ENCODE results near the gene VSTM4.

VSTM4 gene

DNA sequence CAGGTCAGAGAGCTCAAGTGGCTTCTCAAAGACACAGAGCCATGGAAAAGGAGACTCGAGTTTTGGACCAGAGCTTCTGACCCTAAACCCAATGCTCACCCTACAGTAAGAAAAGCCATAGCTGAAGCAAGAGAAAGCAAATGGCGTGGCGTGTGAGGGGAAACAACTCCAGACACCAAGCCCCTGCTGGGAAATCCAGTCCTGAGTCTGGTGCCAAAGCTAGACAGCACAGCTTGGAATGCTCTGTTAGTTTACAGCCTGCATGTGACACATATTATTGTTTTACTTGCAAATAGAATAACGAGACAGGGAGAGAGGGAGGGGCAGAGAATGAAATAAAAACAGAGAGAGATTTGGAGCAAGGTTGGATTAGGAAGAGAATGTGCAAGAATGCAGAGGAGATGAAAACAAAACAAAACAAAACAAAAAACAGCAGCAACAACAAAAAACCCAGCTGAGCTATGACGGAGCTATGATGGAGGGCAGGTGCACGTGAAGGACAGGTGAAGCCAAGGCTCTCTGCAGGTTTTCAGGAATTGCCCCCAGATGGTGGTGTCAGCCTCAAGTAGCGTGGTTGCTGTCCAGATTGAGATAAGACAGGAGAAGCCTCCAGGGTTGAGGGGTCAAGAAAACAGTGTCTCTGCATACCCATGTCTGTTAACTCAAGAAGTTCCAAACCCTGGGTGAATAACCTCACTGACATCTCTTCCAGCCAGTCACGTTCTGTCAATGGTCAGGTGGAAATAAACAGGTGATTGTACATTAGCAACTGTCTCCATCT, 105.9 kb downstream of the VSTM4 start:
- H3K36me3 Mint-ChIP-seq (ENCODE audit: low read depth) = no peaks in the 10 kb centered on the region
- no peaks in the 10 kb centered on the region for H3K9me3 Mint-ChIP-seq
- H3K4me1 Mint-ChIP-seq (ENCODE audit: low read depth) = peaks cover 44% of the 10 kb centered on the region
- H3K27me3 Mint-ChIP-seq = peaks cover 3% of the 10 kb centered on the region
- H3K4me3 Mint-ChIP-seq = no peak overlapping the region
- intact Hi-C loops (cut with micrococcal nuclease) = no loop called here
- H3K27ac Mint-ChIP-seq = no peak overlapping the region

DNA sequence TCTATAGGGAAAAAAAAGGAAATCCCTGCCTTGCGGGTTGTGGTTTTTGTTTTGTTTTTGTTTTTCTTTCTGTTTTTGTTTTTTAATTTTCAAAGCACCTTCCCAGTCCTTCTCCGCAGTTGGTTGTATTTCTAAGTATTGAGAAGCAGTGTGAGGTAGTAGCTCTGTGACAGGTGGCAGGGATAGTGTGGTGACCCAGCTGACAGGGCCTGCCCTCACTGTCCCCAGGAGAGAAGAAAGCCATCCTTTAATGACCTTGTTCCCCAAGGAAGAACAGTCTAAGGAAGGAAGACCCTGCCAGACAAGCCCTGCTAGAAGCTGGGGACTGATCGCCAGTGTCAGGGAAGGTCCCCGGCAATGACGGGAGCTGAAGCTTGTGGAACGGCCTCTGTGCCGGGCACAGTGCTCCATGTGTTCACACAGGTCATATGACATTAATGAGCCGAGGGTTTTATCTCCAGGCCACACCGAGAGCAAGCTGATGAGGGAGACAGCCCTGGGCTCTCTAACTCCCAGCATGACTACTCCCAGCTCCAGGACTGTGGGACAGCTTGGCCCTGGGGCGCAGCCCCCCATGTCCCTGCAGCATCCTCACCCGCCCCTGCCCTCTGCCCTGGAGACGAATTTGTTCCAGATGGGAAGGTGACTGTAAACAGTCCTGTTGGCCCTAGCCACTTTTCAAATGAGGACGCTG, 106.7 kb downstream of the VSTM4 start:
- H3K4me1 Mint-ChIP-seq (ENCODE audit: low read depth) = peaks cover 40% of the 10 kb centered on the region
- no peaks in the 10 kb centered on the region for H3K9me3 Mint-ChIP-seq
- peaks cover 3% of the 10 kb centered on the region for H3K27me3 Mint-ChIP-seq
- H3K4me3 Mint-ChIP-seq = no peak overlapping the region
- intact Hi-C loops (cut with micrococcal nuclease) = no loop called here
- peak overlapping the region; percentile 5 for H3K27ac Mint-ChIP-seq
- H3K36me3 Mint-ChIP-seq (ENCODE audit: low read depth) = no peaks in the 10 kb centered on the region

DNA sequence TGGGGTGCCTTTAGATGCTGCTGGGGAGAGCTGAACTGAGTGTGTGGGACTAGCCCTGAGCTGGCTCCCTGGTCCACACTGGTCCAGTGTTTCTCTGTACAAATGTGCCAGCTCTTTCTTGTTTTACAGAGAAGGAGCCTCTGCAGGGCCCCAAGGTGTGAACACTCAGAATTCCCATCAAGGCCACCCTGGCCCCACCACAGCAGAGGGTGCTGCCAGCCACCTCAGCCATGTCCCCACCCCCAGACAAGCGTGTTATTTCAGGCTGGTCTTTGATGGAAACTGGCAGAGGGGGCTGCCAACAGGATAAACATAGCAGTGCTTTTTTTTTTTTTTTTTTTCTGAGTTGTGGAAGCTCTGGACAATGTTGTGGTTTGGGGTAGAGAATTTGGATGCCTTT, 107.2 kb downstream of the VSTM4 start:
- H3K4me1 Mint-ChIP-seq (ENCODE audit: low read depth) = peaks cover 34% of the 10 kb centered on the region
- H3K27me3 Mint-ChIP-seq = peaks cover 2% of the 10 kb centered on the region
- no peaks in the 10 kb centered on the region for H3K36me3 Mint-ChIP-seq (ENCODE audit: low read depth)
- peak overlapping the region; percentile 5 for H3K27ac Mint-ChIP-seq
- no peak overlapping the region for H3K4me3 Mint-ChIP-seq
- intact Hi-C loops (cut with micrococcal nuclease) = no loop called here
- no peaks in the 10 kb centered on the region for H3K9me3 Mint-ChIP-seq

DNA sequence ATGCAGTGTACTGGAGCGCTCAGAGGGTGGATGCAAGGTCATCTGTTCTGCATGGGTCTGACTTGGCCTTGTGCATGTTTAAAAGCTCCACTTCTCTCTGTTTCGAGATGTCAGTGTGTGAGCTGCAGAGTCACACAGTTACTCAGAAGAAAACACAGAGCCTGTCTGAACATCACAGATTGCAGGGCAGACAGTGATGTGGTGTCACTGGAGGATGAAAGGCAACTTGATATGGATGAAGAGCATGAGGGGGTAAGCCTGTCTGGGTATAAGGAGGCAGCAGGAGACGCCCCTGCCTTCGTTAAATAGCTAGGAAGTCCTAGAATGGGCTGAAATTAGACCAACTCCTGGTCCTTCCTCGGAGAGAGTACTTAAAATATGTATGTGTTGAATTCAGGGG, 108.2 kb downstream of the VSTM4 start:
- Mint-ChIP-seq H3K9me3 (no peaks in the 10 kb centered on the region), H3K27ac (no peak overlapping the region), H3K4me1 (ENCODE audit: low read depth) (peaks cover 25% of the 10 kb centered on the region), H3K4me3 (no peak overlapping the region), H3K27me3 (peaks cover 2% of the 10 kb centered on the region), H3K36me3 (ENCODE audit: low read depth) (no peaks in the 10 kb centered on the region)
- intact Hi-C loops (cut with micrococcal nuclease) = no loop called here

DNA sequence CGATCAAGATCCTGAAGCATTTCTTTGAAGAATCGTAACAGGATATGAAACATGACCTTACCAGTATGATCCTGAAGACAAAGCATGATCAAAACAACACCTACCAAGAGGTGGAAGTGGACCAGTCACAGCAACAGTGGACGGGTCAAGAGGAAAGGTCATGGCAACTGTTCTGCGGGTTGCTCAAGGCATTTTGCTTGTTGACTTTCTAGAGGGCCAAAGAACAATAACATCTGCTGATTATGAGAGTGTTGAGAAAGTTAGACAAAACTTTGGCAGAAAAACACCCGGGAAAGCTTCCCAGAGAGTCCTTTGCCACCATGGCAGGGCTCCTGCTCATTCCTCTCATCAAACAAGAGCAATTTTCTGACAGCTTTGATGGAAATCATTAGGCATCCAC, 110.1 kb downstream of the VSTM4 start:
- H3K36me3 Mint-ChIP-seq (ENCODE audit: low read depth) = no peaks in the 10 kb centered on the region
- H3K4me3 Mint-ChIP-seq = no peak overlapping the region
- peaks cover 10% of the 10 kb centered on the region for H3K4me1 Mint-ChIP-seq (ENCODE audit: low read depth)
- no peaks in the 10 kb centered on the region for H3K9me3 Mint-ChIP-seq
- peaks cover 2% of the 10 kb centered on the region for H3K27me3 Mint-ChIP-seq
- no peak overlapping the region for H3K27ac Mint-ChIP-seq
- intact Hi-C loops (cut with micrococcal nuclease) = no loop called here

DNA sequence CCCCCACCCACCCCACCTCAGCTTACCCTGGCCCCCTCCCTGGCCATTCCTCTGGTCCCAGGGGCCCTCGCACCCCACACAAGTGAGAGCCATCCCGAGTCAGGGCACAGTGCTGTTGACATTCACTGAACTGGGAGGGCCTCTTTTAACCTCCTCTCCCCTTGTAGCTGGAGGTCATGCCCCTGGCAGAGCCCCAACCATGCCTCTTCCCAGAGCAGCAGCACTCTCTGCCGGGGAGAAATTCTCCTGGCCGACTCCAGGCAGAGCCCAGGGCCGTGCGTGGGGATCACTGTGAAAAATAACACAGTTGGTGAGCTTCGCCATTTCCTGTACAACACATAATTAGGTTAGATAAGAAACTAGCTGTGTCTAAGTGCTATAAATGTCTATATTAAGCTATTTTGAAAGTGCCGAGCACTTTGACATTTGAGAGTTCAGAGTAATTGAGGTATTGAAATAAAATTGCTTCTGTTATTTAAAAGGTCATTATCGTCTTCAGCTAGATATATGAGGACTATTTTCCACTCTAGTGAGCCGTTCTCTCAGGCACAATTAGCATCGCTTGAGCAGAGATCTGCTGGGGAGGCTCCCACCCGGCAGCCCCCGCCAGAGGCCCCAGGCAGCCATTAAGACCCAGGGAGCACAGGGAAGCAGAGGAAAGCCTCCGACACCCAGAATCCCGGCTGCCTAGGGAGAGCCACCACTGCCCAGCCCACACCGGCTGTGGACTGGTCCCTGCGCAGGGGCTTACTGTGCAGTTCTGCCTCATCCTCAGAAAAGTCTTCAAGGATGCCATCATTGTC, 113.3 kb downstream of the VSTM4 start:
- intact Hi-C loops (cut with micrococcal nuclease) = no loop called here
- Mint-ChIP-seq H3K4me3 (no peak overlapping the region), H3K9me3 (no peaks in the 10 kb centered on the region), H3K36me3 (ENCODE audit: low read depth) (no peaks in the 10 kb centered on the region), H3K27me3 (peaks cover 2% of the 10 kb centered on the region), H3K4me1 (ENCODE audit: low read depth) (no peaks in the 10 kb centered on the region), H3K27ac (no peak overlapping the region)

DNA sequence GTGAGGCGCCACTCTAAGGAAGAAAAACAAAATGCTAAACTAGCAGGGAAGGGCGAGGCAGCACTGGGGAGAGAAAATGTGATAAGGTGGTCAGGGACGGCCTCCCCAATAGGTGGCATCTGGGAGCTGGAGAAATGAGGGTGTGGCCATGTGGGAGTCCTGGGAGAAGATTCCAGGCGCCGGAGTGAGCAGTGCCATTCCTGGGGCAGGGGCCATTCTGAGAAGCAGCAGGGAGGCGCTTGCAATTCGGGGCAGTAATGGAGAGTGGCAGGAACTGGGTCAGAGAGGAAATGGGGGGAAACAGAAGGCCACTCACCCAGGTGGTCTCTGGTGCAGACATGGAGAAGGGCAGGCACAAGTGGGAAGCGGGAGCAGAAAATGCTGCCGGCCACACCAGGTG, 113.9 kb downstream of the VSTM4 start:
- Mint-ChIP-seq H3K4me3 (no peak overlapping the region), H3K9me3 (no peaks in the 10 kb centered on the region), H3K4me1 (ENCODE audit: low read depth) (no peaks in the 10 kb centered on the region), H3K27ac (no peak overlapping the region), H3K36me3 (ENCODE audit: low read depth) (no peaks in the 10 kb centered on the region), H3K27me3 (peaks cover under 1% of the 10 kb centered on the region)
- intact Hi-C loops (cut with micrococcal nuclease) = no loop called here

DNA sequence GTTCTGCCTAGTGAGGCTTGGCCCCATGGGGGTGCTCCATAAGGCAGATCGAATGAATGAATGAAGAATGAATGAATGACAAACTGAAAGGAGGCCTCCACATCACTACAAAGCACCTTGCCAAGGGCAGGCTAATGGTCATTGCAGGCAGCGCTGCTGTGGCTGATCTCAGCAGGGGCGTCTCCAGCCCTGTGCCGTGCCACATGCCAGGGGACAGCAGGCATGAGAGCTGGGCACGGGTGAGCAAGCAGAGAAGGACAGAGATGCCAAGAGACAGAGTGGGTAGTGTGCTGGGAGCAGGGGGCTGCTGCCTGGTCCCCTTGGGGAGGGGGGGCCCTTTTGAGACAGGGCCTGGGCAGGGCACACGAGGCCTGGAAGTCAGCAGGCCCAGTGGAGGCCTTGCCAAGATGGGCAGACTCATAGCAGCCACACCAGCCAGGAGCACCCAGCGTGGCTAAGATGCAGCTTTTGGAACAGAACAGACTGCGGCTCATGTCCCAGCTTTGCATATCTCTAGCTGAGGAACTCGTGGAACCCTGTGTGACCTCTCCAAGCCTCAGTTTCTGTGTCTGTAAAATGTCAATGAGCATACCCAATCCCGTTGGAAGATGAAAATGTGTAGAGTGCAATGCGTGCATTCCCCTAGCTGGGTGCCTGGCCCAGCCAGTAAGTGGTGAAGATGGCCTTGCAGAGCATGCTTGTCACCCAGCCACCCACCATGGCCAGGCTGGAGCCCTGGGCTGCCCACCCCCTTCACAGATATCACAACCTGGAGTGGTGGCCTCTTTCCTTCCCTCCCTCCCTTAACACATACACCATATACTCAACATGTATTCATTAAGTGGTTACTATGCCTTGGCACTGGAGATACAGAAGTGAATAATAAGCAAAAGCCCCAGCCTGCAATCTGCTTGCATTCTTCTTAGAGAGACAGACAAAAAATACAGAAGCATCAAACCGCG, 114.6 kb downstream of the VSTM4 start:
- no peak overlapping the region for H3K4me3 Mint-ChIP-seq

DNA sequence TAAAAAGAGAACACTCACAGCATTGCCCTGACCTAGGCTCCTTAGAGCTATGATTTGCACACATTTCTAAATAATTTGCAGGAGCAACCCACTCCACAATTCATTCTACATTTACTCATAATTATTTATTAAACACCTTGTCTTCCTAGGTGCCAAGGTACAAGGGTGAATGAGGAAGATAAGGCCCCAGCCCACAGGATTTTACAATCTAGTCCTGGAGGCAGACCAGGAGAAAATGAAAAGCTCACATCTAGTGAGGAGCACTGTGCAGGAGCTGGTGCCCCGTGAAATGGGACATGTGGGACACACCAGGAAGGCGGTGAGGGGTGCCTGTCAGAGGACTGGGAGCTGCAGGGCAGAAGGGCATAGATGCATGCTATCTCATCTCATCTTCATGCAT, 116.0 kb downstream of the VSTM4 start:
- Mint-ChIP-seq H3K27ac (no peak overlapping the region), H3K4me1 (ENCODE audit: low read depth) (no peaks in the 10 kb centered on the region), H3K9me3 (no peaks in the 10 kb centered on the region), H3K36me3 (ENCODE audit: low read depth) (no peaks in the 10 kb centered on the region), H3K4me3 (no peak overlapping the region), H3K27me3 (peaks cover 4% of the 10 kb centered on the region)
- intact Hi-C loops (cut with micrococcal nuclease) = no loop called here

More for the DNA sequence above, 114.6 kb downstream of the VSTM4 start:
- Mint-ChIP-seq H3K9me3 (no peaks in the 10 kb centered on the region), H3K27ac (no peak overlapping the region), H3K36me3 (ENCODE audit: low read depth) (no peaks in the 10 kb centered on the region), H3K27me3 (no peaks in the 10 kb centered on the region), H3K4me1 (ENCODE audit: low read depth) (no peaks in the 10 kb centered on the region)
- intact Hi-C loops (cut with micrococcal nuclease) = no loop called here

DNA sequence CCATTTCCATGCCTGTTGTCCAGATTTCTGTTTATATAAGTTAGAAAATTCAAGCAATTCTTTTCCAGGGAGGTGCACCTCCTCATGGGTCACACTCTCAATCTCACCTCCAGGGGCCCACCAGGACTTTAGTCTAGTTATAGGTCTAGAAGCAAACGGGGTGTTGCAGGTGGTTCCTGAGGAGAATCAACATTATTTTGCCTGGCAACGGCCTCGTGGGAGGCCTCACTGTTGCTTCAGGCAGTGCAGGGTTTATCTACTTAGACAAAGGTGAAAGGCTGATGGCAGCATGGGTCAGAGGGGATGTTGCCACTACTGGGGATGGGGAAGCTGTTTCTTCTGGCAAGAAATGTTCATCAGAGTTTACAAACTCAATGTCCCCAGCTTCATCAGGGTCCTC, 119.0 kb downstream of the VSTM4 start:
- no peak overlapping the region for H3K27ac Mint-ChIP-seq
- H3K4me1 Mint-ChIP-seq (ENCODE audit: low read depth) = peaks cover 8% of the 10 kb centered on the region
- no peaks in the 10 kb centered on the region for H3K36me3 Mint-ChIP-seq (ENCODE audit: low read depth)
- intact Hi-C loops (cut with micrococcal nuclease) = no loop called here
- no peak overlapping the region for H3K4me3 Mint-ChIP-seq
- no peaks in the 10 kb centered on the region for H3K9me3 Mint-ChIP-seq
- H3K27me3 Mint-ChIP-seq = peaks cover 4% of the 10 kb centered on the region

DNA sequence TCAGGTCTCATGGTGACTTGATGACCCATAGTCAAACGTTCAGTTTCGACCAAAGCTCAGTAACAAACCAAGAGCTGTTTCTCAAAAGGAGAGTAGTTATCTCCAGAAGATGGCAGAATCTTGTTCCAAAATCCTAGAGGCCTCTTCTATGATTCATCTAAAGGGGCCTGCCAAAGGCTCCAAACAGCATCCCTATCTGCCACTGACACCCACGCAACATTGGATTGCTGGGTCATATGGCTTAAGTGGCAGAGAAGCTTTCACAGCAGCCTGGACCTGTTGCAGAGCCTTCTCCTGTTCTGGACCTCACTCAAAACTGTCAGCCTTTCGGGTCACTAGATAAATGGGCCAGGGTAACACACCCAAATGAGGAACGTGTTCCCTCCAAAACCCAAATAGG, 121.7 kb downstream of the VSTM4 start:
- intact Hi-C loops (cut with micrococcal nuclease) = no loop called here
- peaks cover 8% of the 10 kb centered on the region for H3K4me1 Mint-ChIP-seq (ENCODE audit: low read depth)
- H3K27me3 Mint-ChIP-seq = peaks cover 4% of the 10 kb centered on the region
- no peak overlapping the region for H3K27ac Mint-ChIP-seq
- H3K36me3 Mint-ChIP-seq (ENCODE audit: low read depth) = no peaks in the 10 kb centered on the region
- no peaks in the 10 kb centered on the region for H3K9me3 Mint-ChIP-seq
- no peak overlapping the region for H3K4me3 Mint-ChIP-seq

DNA sequence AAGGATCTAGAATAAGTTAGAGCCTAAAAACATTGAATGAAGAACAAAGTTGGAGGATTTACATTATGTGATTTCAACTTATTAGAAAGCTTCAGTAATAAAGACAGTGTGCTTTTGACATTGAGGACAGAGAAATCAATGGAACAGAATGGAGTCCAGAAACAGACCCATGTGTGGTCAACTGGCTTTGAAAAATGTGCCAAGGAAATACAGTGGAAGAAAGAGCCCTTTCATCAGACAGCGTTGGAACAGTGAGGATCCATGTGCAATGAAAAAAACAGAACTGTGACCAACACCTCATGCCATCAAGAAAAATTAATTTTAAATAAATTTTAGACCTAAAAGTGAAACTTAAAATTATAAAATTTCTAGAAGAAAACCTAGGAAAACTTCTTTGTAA, 125.1 kb downstream of the VSTM4 start:
- H3K36me3 Mint-ChIP-seq (ENCODE audit: low read depth) = peaks cover 7% of the 10 kb centered on the region
- no peak overlapping the region for H3K4me3 Mint-ChIP-seq
- no peaks in the 10 kb centered on the region for H3K9me3 Mint-ChIP-seq
- H3K4me1 Mint-ChIP-seq (ENCODE audit: low read depth) = peaks cover 8% of the 10 kb centered on the region
- no peak overlapping the region for H3K27ac Mint-ChIP-seq
- H3K27me3 Mint-ChIP-seq = no peaks in the 10 kb centered on the region
- intact Hi-C loops (cut with micrococcal nuclease) = no loop called here

DNA sequence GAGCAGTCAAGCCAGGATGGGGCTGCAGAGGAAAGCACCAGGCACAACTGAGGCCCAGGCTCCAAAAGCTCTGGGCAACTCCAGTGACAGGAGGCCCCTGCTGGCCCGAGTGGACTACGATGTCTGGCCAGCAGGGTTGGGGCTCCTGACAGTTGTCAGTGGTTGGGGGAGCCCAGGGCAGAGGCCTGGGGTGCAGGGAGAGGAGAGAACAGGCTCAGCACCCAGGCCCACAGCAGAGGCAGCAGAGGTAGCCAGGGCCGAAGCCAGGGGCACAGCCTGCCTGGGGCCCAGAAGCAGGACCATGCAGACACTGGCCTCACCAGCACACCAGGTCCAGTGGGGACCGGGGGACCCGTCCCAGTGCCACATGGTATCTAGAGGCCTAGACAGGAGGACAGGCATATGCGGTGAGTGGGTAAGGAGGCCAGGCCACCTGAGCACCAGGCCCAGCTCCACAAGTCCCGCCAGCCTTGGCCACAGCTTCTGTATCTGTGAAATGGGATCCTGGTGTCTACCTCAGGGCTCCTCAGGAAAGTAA, 129.6 kb downstream of the VSTM4 start:
- Mint-ChIP-seq H3K4me3 (no peak overlapping the region), H3K9me3 (no peaks in the 10 kb centered on the region), H3K4me1 (ENCODE audit: low read depth) (no peaks in the 10 kb centered on the region), H3K27me3 (no peaks in the 10 kb centered on the region), H3K27ac (peak overlapping the region; percentile 23), H3K36me3 (ENCODE audit: low read depth) (peaks cover 52% of the 10 kb centered on the region)
- intact Hi-C loops (cut with micrococcal nuclease) = loop anchor here (10.0 kb wide), 1 partner anchor 179 kb away; no protein-coding TSS in a partner anchor

All from dendritic cell treated with granulocyte-macrophage colony-stimulating factor and Interleukin-4, amounts not matched to agents 40 ng/mL and 50 ng/mL, for 4 days (primary cell).